CD4-positive, alpha-beta T cell treated with Interleukin-17A for 1 hour (primary cell): ENCODE measurements around the gene CHN2.
"Not testable (repeated sequence)": the region's sequence is repeated elsewhere in the genome, so short reads cannot be mapped to it uniquely, and the experiment has no call there.

Source experiments
- DNase-seq: peaks from one replicate; pipeline ENCODE4 v3.0.0-alpha.2; 2020

The CHN2 gene

GRCh38 chr7:29262191-29262917 is 67.8 kb downstream of the CHN2 start:
- DNase-seq, result no peak

- DNase-seq, result not testable (repeated sequence)
Measured at GRCh38 chr7:29263601-29264207, 69.1 kb downstream of the CHN2 start.

GRCh38 chr7:29265208-29265923 is 70.8 kb downstream of the CHN2 start:
- no peak for DNase-seq

- DNase-seq, result no peak
Measured at GRCh38 chr7:29269935-29270334, 75.4 kb downstream of the CHN2 start.

GRCh38 chr7:29270594-29271318 is 76.2 kb downstream of the CHN2 start:
- DNase-seq, result no peak

- DNase-seq, result no peak
Measured at GRCh38 chr7:29271319-29271658, 76.7 kb downstream of the CHN2 start.

- no peak for DNase-seq
Measured at GRCh38 chr7:29272057-29272456, 77.5 kb downstream of the CHN2 start.

- DNase-seq, result no peak
Measured at GRCh38 chr7:29274146-29275017, 79.8 kb downstream of the CHN2 start.

GRCh38 chr7:29275018-29275318 is 80.4 kb downstream of the CHN2 start:
- no peak for DNase-seq

GRCh38 chr7:29275493-29275892 is 80.9 kb downstream of the CHN2 start:
- no peak for DNase-seq

- DNase-seq, result no peak
Measured at GRCh38 chr7:29276199-29276598, 81.6 kb downstream of the CHN2 start.

- no peak for DNase-seq
Measured at GRCh38 chr7:29276806-29277205, 82.2 kb downstream of the CHN2 start.

GRCh38 chr7:29277436-29278215 is 83.1 kb downstream of the CHN2 start:
- DNase-seq, result no peak

- no peak for DNase-seq
Measured at GRCh38 chr7:29278337-29279069, 83.9 kb downstream of the CHN2 start.

GRCh38 chr7:29281782-29282541 is 87.4 kb downstream of the CHN2 start:
- no peak for DNase-seq

GRCh38 chr7:29282819-29283414 is 88.3 kb downstream of the CHN2 start:
- no peak for DNase-seq

GRCh38 chr7:29284696-29285443 is 90.3 kb downstream of the CHN2 start:
- no peak for DNase-seq

GRCh38 chr7:29285444-29285793 is 90.8 kb downstream of the CHN2 start:
- DNase-seq, result peak; percentile 57

- DNase-seq, result no peak
Measured at GRCh38 chr7:29285861-29286260, 91.3 kb downstream of the CHN2 start.
